Embryonic facial prominence (tissue), 1 donor: ENCODE results near the gene NOXA1.

Experiments used
- DNase-seq: peaks from one replicate; pipeline ENCODE4 v3.0.0-alpha.2; 2016; ENCODE audit errors: extremely low spot score

NOXA1 gene

GRCh38 chr9:137423514-137424291 is 510 bp downstream of the NOXA1 start:
- DNase-seq = no peak

GRCh38 chr9:137426018-137426681 is 3.0 kb downstream of the NOXA1 start:
- no peak for DNase-seq

- no peak for DNase-seq
Measured at GRCh38 chr9:137427454-137428310, 4.5 kb downstream of the NOXA1 start.

- DNase-seq = no peak
Measured at GRCh38 chr9:137428311-137428630, 5.1 kb downstream of the NOXA1 start.

GRCh38 chr9:137428841-137429545 is 5.8 kb downstream of the NOXA1 start:
- no peak for DNase-seq

- DNase-seq = no peak
Measured at GRCh38 chr9:137429546-137429890, 6.3 kb downstream of the NOXA1 start.

- DNase-seq = no peak
Measured at GRCh38 chr9:137429974-137430722, 7.0 kb downstream of the NOXA1 start.

- DNase-seq = no peak
Measured at GRCh38 chr9:137430723-137431415, 7.7 kb downstream of the NOXA1 start.

GRCh38 chr9:137431416-137431931 is 8.3 kb downstream of the NOXA1 start:
- DNase-seq = no peak

GRCh38 chr9:137432687-137433348 is 9.6 kb downstream of the NOXA1 start:
- no peak for DNase-seq

GRCh38 chr9:137433349-137433915 is 10.2 kb downstream of the NOXA1 start:
- DNase-seq = no peak

- DNase-seq = no peak
Measured at GRCh38 chr9:137433916-137434431, 10.8 kb downstream of the NOXA1 start.

GRCh38 chr9:137434498-137435380 is 11.5 kb downstream of the NOXA1 start:
- no peak for DNase-seq

GRCh38 chr9:137435381-137435891 is 12.2 kb downstream of the NOXA1 start:
- no peak for DNase-seq

- DNase-seq = no peak
Measured at GRCh38 chr9:137435980-137436760, 13.0 kb downstream of the NOXA1 start.

- DNase-seq = no peak
Measured at GRCh38 chr9:137436761-137437600, 13.8 kb downstream of the NOXA1 start.
